ENCODE data around the gene NAA60.

The NAA60 gene

DNA sequence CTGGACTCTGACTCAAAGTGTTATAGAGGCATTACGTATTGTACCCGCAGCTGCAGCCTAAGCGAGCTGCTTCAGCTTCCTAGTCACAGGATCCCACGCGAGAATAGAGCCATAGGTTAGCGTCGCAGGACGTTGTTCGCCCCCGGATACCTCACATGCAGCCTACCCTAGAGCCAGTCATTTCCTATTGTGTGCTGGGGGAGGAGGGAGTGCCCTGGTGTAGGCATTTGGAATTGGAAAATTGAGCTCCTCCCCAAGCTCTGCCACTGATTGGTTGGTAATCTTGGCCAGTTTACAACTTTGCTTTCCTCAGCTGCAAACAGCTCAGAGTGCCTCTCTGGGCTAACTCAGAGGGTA is 530 bp downstream of the NAA60 start:
- peaks cover 9% of the 10 kb centered on the region; the same call in 1 of the 2 replicates for H3K79me2 ChIP-seq (ENCODE audit: insufficient read depth, low read length)
- H3K9me3 ChIP-seq (ENCODE audit: low read length) = no peaks in the 10 kb centered on the region
- H3K36me3 ChIP-seq (ENCODE audit: insufficient read depth, low read length) = peaks cover 42% of the 10 kb centered on the region
- H3K27me3 ChIP-seq (ENCODE audit: insufficient read depth, low read length) = no peaks in the 10 kb centered on the region; the same call in 1 of the 2 replicates
- H3K9me2 ChIP-seq (ENCODE audit: low read depth, low read length) = no peaks in the 10 kb centered on the region
- no peaks in the 10 kb centered on the region for H4K20me1 ChIP-seq (ENCODE audit: insufficient read depth, low read length)
- no peak overlapping the region for H2AFZ ChIP-seq (ENCODE audit: low read length)
- peaks cover 13% of the 10 kb centered on the region for H3K4me1 ChIP-seq (ENCODE audit: insufficient read depth, low read length, severe bottlenecking)
- no peak for TF ChIP-seq EZH2 (IDR thresholded peaks at IDR 0.05; ENCODE audit: borderline replicate concordance, low read length)
- TF ChIP-seq, protein P1, sequence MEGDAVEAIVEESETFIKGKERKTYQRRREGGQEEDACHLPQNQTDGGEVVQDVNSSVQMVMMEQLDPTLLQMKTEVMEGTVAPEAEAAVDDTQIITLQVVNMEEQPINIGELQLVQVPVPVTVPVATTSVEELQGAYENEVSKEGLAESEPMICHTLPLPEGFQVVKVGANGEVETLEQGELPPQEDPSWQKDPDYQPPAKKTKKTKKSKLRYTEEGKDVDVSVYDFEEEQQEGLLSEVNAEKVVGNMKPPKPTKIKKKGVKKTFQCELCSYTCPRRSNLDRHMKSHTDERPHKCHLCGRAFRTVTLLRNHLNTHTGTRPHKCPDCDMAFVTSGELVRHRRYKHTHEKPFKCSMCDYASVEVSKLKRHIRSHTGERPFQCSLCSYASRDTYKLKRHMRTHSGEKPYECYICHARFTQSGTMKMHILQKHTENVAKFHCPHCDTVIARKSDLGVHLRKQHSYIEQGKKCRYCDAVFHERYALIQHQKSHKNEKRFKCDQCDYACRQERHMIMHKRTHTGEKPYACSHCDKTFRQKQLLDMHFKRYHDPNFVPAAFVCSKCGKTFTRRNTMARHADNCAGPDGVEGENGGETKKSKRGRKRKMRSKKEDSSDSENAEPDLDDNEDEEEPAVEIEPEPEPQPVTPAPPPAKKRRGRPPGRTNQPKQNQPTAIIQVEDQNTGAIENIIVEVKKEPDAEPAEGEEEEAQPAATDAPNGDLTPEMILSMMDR (IDR thresholded peaks at IDR 0.05; ENCODE audit: low read length) = no peak
- peak overlapping the region; percentile 75 for H3K4me2 ChIP-seq (ENCODE audit: low read length)
- peak overlapping the region; percentile 86 for H3K4me3 ChIP-seq (ENCODE audit: low read depth, low read length, poor library complexity, severe bottlenecking)
- H3K9ac ChIP-seq (ENCODE audit: low read length) = peak overlapping the region; percentile 78
- H3K27ac ChIP-seq (ENCODE audit: low read depth, low read length, poor library complexity, severe bottlenecking) = no peak overlapping the region
- H3F3A ChIP-seq (ENCODE audit: insufficient read depth, low read length) = no peaks in the 10 kb centered on the region

DNA sequence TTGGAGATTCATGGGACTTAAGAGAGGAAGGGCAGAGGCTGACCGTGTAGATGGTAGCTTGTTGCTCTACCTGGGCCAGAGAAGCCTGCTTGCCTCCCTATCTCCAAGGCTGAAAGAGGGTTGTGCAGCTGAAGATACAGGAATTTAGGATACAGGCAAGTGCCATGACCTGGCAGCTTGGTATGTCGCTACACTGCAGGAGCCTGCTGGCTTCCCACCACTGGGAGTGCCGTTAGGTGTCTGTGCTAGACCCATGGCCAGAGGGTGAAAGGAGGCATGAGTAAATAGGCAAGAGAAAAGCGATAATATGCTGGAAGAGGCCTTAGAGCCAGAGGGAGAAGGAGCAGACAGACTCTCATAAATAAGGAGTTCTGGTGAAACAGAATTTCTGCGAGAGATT is 10.6 kb downstream of the NAA60 start:
- no peaks in the 10 kb centered on the region for H3K9me3 ChIP-seq (ENCODE audit: low read length)
- H2AFZ ChIP-seq (ENCODE audit: low read length) = no peak overlapping the region
- H3F3A ChIP-seq (ENCODE audit: insufficient read depth, low read length) = no peaks in the 10 kb centered on the region
- H3K27ac ChIP-seq (ENCODE audit: low read depth, low read length, poor library complexity, severe bottlenecking) = no peak overlapping the region
- no peak overlapping the region for H3K4me2 ChIP-seq (ENCODE audit: low read length)
- no peak for TF ChIP-seq EZH2 (IDR thresholded peaks at IDR 0.05; ENCODE audit: borderline replicate concordance, low read length)
- TF ChIP-seq, protein P1 (IDR thresholded peaks at IDR 0.05; ENCODE audit: low read length) = no peak
- H3K79me2 ChIP-seq (ENCODE audit: insufficient read depth, low read length) = peaks cover 7% of the 10 kb centered on the region; the same call in 1 of the 2 replicates
- no peaks in the 10 kb centered on the region for H3K9me2 ChIP-seq (ENCODE audit: low read depth, low read length)
- H3K36me3 ChIP-seq (ENCODE audit: insufficient read depth, low read length) = peaks cover 11% of the 10 kb centered on the region
- H3K4me1 ChIP-seq (ENCODE audit: insufficient read depth, low read length, severe bottlenecking) = peaks cover 20% of the 10 kb centered on the region
- no peak overlapping the region for H3K4me3 ChIP-seq (ENCODE audit: low read depth, low read length, poor library complexity, severe bottlenecking)
- no peaks in the 10 kb centered on the region for H3K27me3 ChIP-seq (ENCODE audit: insufficient read depth, low read length)
- no peaks in the 10 kb centered on the region for H4K20me1 ChIP-seq (ENCODE audit: insufficient read depth, low read length)
- H3K9ac ChIP-seq (ENCODE audit: low read length) = no peak overlapping the region

DNA sequence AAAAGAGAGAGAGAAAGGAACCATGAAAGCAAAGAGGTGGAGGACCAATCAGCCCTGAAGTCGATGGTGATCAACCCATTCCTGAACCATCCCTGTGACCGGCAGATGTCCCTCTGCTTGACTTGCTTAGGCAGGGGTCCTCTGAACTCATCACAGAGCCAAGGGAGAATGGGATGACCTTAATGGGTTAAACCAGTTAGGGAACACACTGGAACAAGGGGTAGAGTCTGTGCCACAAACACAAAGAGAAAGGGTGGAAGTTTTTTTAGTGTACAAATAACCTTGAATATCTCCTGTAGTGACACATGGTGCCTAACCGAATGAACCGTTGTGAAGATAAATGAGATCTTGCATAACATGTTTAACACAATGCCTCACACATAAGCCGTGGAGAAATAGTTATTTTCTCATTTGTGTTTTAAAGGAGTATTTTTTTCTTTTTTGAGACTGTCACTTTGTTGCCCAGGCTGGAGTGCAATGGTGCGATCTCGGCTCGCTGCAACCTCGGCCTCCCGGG is 11.2 kb downstream of the NAA60 start:
- H2AFZ ChIP-seq (ENCODE audit: low read length) = no peak overlapping the region
- no peaks in the 10 kb centered on the region for H4K20me1 ChIP-seq (ENCODE audit: insufficient read depth, low read length)
- peaks cover 26% of the 10 kb centered on the region for H3K4me1 ChIP-seq (ENCODE audit: insufficient read depth, low read length, severe bottlenecking)
- H3K36me3 ChIP-seq (ENCODE audit: insufficient read depth, low read length) = peaks cover 5% of the 10 kb centered on the region
- H3K79me2 ChIP-seq (ENCODE audit: insufficient read depth, low read length) = peaks cover 12% of the 10 kb centered on the region
- H3K27me3 ChIP-seq (ENCODE audit: insufficient read depth, low read length) = no peaks in the 10 kb centered on the region
- no peak overlapping the region for H3K27ac ChIP-seq (ENCODE audit: low read depth, low read length, poor library complexity, severe bottlenecking)
- no peak overlapping the region for H3K9ac ChIP-seq (ENCODE audit: low read length)
- H3K4me3 ChIP-seq (ENCODE audit: low read depth, low read length, poor library complexity, severe bottlenecking) = no peak overlapping the region
- H3K9me2 ChIP-seq (ENCODE audit: low read depth, low read length) = no peaks in the 10 kb centered on the region
- no peaks in the 10 kb centered on the region for H3F3A ChIP-seq (ENCODE audit: insufficient read depth, low read length)
- no peak overlapping the region for H3K4me2 ChIP-seq (ENCODE audit: low read length)
- no peak for TF ChIP-seq EZH2 (IDR thresholded peaks at IDR 0.05; ENCODE audit: borderline replicate concordance, low read length)
- TF ChIP-seq, protein P1 (IDR thresholded peaks at IDR 0.05; ENCODE audit: low read length) = no peak
- H3K9me3 ChIP-seq (ENCODE audit: low read length) = no peaks in the 10 kb centered on the region

All from OCI-LY1 (cell line).